ENCODE data around the gene CBX4. TPM values are rescaled to one million over a fixed set of nuclear protein-coding genes. Genes with fewer than 3 reads are reported as not detected.

Gene CBX4
- polyA plus RNA-seq, 1 of the 3 experiments (the other 2 are of a cell fraction), result 21.9 TPM

- ChIA-PET POLR2A (interaction anchor here (0.6 to 6.9 kb wide), 2 partner anchors 10 to 28 kb away, joined by 3 to 50 read pairs; partner anchors contain the start of gene CBX8), CTCF (interaction anchor here (0.6 to 14.7 kb wide), 10 partner anchors 9 to 198 kb away, joined by 3 to 274 read pairs (median 6); partner anchors contain the start of genes CBX4 and CBX8)
- H2AFZ ChIP-seq (ENCODE audit: low read depth), result no peak overlapping the region
- DNase-seq, result no peak
- no peaks in the 10 kb centered on the region for H3K79me2 ChIP-seq (ENCODE audit: insufficient read depth)
- no peaks in the 10 kb centered on the region for H3K9me2 ChIP-seq
- no peak overlapping the region for H3K9ac ChIP-seq
- peaks cover 13% of the 10 kb centered on the region for H3F3A ChIP-seq (replicated peaks; ENCODE audit: insufficient read depth)
- no peak overlapping the region for H3K27ac ChIP-seq (ENCODE audit: low read depth in 2 of 2, low read length in 1 of 2)
- H3K9me3 ChIP-seq, result no peaks in the 10 kb centered on the region
- H3K4me3 ChIP-seq (ENCODE audit: low read depth in 2 of 2, low read length in 1 of 2), result no peak overlapping the region
- TF ChIP-seq RAD21 (IDR thresholded peaks at IDR 0.05; ENCODE audit: low read length) (no peak), SMC3 (IDR thresholded peaks at IDR 0.05; ENCODE audit: low read depth, low read length) (no peak), RFX5 (IDR thresholded peaks at IDR 0.05; ENCODE audit: low read length) (no peak), JUND (IDR thresholded peaks at IDR 0.05) (no peak), EZH2phosphoT487 (IDR thresholded peaks at IDR 0.05; ENCODE audit: borderline replicate concordance, low read depth) (no peak), SIN3A (IDR thresholded peaks at IDR 0.05; ENCODE audit: borderline replicate concordance, low read depth, low read length) (no peak), RXRA (IDR thresholded peaks at IDR 0.05; ENCODE audit: borderline replicate concordance, low read depth) (no peak), NRF1 (IDR thresholded peaks at IDR 0.05; ENCODE audit: low read depth, low read length) (no peak), REST (IDR thresholded peaks at IDR 0.05; ENCODE audit: low read depth, low read length) (no peak), POLR2AphosphoS5 (IDR thresholded peaks at IDR 0.05; ENCODE audit: low read depth, low read length) (no peak), CHD2 (IDR thresholded peaks at IDR 0.05; ENCODE audit: low read length, partially characterized antibody) (no peak), YY1 (IDR thresholded peaks at IDR 0.05; ENCODE audit: low read depth) (no peak), GATA2 (CRISPR knock-in tag; IDR thresholded peaks at IDR 0.05) (no peak), TCF12 (IDR thresholded peaks at IDR 0.05) (no peak), GABPA (IDR thresholded peaks at IDR 0.05; ENCODE audit: low read depth) (no peak), EP300 (IDR thresholded peaks at IDR 0.05; ENCODE audit: borderline replicate concordance in 1 of 2, low read depth in 1 of 2, low read length in 1 of 2) (no peak)
- H3K27me3 ChIP-seq (ENCODE audit: insufficient read depth), result peaks cover 56% of the 10 kb centered on the region
- H3K4me1 ChIP-seq (ENCODE audit: control insufficient read depth in 1 of 2, insufficient read depth in 2 of 2, low read depth in 1 of 2, low read length in 1 of 2), result peaks cover 13 to 24% of the 10 kb centered on the region in 2 experiments
- no peaks in the 10 kb centered on the region for H4K20me1 ChIP-seq (ENCODE audit: insufficient read depth)
- 77% methylated on average over 13 of the region's 13 CpGs for WGBS (ENCODE audit: low lambda C conversion rate)
- H3K36me3 ChIP-seq (replicated peaks in 1 of 2; ENCODE audit: control insufficient read depth in 1 of 2, insufficient read depth in 2 of 2, low read length in 1 of 2), result no peaks in the 10 kb centered on the region
- H3K4me2 ChIP-seq, result no peak overlapping the region
These were observed 32.1 kb downstream of the CBX4 start for GRCh38 chr17:79806863-79807720.

All from SK-N-SH (cell line).